T-cell (primary cell): ENCODE measurements around the gene ACD. TPM values are rescaled to one million over a fixed set of nuclear protein-coding genes. Genes with fewer than 3 reads are reported as not detected.

Experiments used
- ATAC-seq, 4 experiments: fragments of 200-7000 bp in 3 of 4; fragments of 150-1000 bp in 1 of 4; cut with Tn5 transposase; replicated peaks in 1 of 4; 1 replicate in 3 of 4; 2 replicates in 1 of 4; pipeline ENCODE4 v1.10.0; 2021; ENCODE audit warnings: moderate library complexity in 3 of 4, mild to moderate bottlenecking in 2 of 4, moderate number of reproducible peaks in 1 of 4
- CTCF ChIA-PET, 2 donors: fragments of 300-600 bp; sonication (Branson Sonifier 250); formaldehyde crosslinking; loops; one replicate each; lab custom pipeline; 2022; ENCODE audit warnings: antibody characterized with exemption in 2 of 2; lab: Charles Lee
- POLR2A ChIA-PET, 2 donors: fragments of 300-600 bp; sonication (Branson Sonifier 250); formaldehyde crosslinking; loops; one replicate each; lab custom pipeline; 2022; ENCODE audit warnings: antibody characterized with exemption in 2 of 2; lab: Charles Lee
- DNase-seq, 35 experiments: peaks; one replicate each; pipeline versions ENCODE4 v3.0.0 to v3.0.0-alpha.2; 2013 to 2023
- H3K27ac ChIP-seq: one replicate; pipeline ENCODE4 v1.5.1; 2013; ENCODE audit warnings: low read length
- H3K27me3 ChIP-seq, 2 experiments: replicated peaks in 1 of 2; 1 replicate in 1 of 2; 2 replicates in 1 of 2; pipeline versions ENCODE4 v1.6.1 to v1.7.0; 2013; ENCODE audit warnings: low read length in 1 of 2, mixed read lengths in 1 of 2; ENCODE audit not compliant: control insufficient read depth in 2 of 2, insufficient read depth in 2 of 2; ENCODE audit errors: extremely low read depth in 1 of 2
- H3K36me3 ChIP-seq, 2 donors: 1 replicate in 1 of 2; 2 replicates in 1 of 2; pipeline versions ENCODE4 v1.6.1 to v1.7.0; 2013; ENCODE audit warnings: low read length in 1 of 2; ENCODE audit not compliant: control insufficient read depth in 2 of 2, insufficient read depth in 1 of 2; ENCODE audit errors: extremely low read depth in 1 of 2
- H3K4me1 ChIP-seq, 2 experiments: 1 replicate in 1 of 2; 2 replicates in 1 of 2; pipeline versions ENCODE4 v1.6.1 to v1.7.0; 2013; ENCODE audit warnings: low read length in 2 of 2, mixed read lengths in 1 of 2; ENCODE audit not compliant: insufficient read depth in 2 of 2, control insufficient read depth in 1 of 2; ENCODE audit errors: extremely low read depth in 1 of 2
- H3K4me3 ChIP-seq, 2 donors: 1 replicate in 1 of 2; 2 replicates in 1 of 2; pipeline versions ENCODE4 v1.5.1 to v1.7.0; 2013; ENCODE audit warnings: mild to moderate bottlenecking in 2 of 2, low read length in 1 of 2, moderate library complexity in 1 of 2; ENCODE audit not compliant: control insufficient read depth in 1 of 2; ENCODE audit errors: extremely low read depth in 1 of 2
- H3K9me3 ChIP-seq: 2 replicates; pipeline ENCODE4 v1.7.0; 2013
- H3K27ac Mint-ChIP-seq, 2 donors: one replicate each; pipeline ENCODE4 v1.8.0; 2020 to 2021; ENCODE audit warnings: mild to moderate bottlenecking in 2 of 2, mixed read lengths in 2 of 2
- H3K27me3 Mint-ChIP-seq, 2 donors: one replicate each; pipeline ENCODE4 v1.8.0; 2021 to 2022; ENCODE audit warnings: mixed read lengths in 2 of 2
- H3K36me3 Mint-ChIP-seq: one replicate; pipeline ENCODE4 v1.8.0; 2021; ENCODE audit warnings: mixed read lengths
- H3K4me1 Mint-ChIP-seq, 3 donors: one replicate each; pipeline ENCODE4 v1.8.0; 2020 to 2022; ENCODE audit warnings: mixed read lengths in 3 of 3, mild to moderate bottlenecking in 1 of 3
- H3K4me3 Mint-ChIP-seq, 3 donors: one replicate each; pipeline ENCODE4 v1.8.0; 2020 to 2022; ENCODE audit warnings: mild to moderate bottlenecking in 3 of 3, mixed read lengths in 3 of 3, moderate library complexity in 3 of 3
- H3K9me3 Mint-ChIP-seq, 3 donors: one replicate each; pipeline ENCODE4 v1.8.0; 2020 to 2022; ENCODE audit warnings: mixed read lengths in 3 of 3
- WGBS: methylation state at CpG from one replicate; pipeline ENCODE4 v1.1.5; 2013; ENCODE audit warnings: missing lambda C conversion rate; ENCODE audit not compliant: insufficient coverage; 5-methylcytosine and 5-hydroxymethylcytosine counted together
- total RNA-seq, 35 experiments: library from RNA in 6 of 35; stranded (reverse) in 6 of 35; fragments of 120-200 nt in 1 of 35; gene quantifications; one replicate each; pipeline versions ENCODE4 v1.2.1 to v1.2.4 and lab custom pipeline; 2013 to 2026

ACD gene
- total RNA-seq, 5 donors from 2014 or later (not counting 1 experiment from before 2014, with no cell fraction given): 24.5 to 62.6 (median 53.6) TPM

- Histone ChIP-seq H3K4me1 (peaks cover 5 to 25% of the 10 kb centered on the region in 2 experiments), H3K9me3 (no peaks in the 10 kb centered on the region), H3K27ac (no peak overlapping the region), H3K27me3 (no peaks in the 10 kb centered on the region), H3K36me3 (peaks cover 16 to 49% of the 10 kb centered on the region in 2 donors), H3K4me3 (no peak overlapping the region)
- H3K27ac Mint-ChIP-seq: no peak overlapping the region
- POLR2A ChIA-PET: no interaction called here
- ATAC-seq (no peak), DNase-seq (no peak)
- H3K36me3 Mint-ChIP-seq: peaks cover 22% of the 10 kb centered on the region
- WGBS: 90% methylated on average over 7 of the region's 9 CpGs
- H3K9me3 Mint-ChIP-seq: no peaks in the 10 kb centered on the region
- H3K4me3 Mint-ChIP-seq: no peak overlapping the region
- H3K4me1 Mint-ChIP-seq: peaks cover 13 to 31% (median 25%) of the 10 kb centered on the region in 3 donors
- no peaks in the 10 kb centered on the region for H3K27me3 Mint-ChIP-seq
- CTCF ChIA-PET: interaction anchor here in 1 of 2 donors (0.6 to 1.2 kb wide), 2 partner anchors 13 to 1698 kb away, joined by 3 read pairs; no protein-coding TSS in a partner anchor
Observed at GRCh38 chr16:67656344-67657016, 3.6 kb downstream of the ACD start.

- H3K36me3 Mint-ChIP-seq: peaks cover 31% of the 10 kb centered on the region
- peak overlapping the region in 1 of 2 donors; percentile 60 for H3K27ac Mint-ChIP-seq
- Histone ChIP-seq H3K27ac (no peak overlapping the region), H3K36me3 (peaks cover 22 to 60% of the 10 kb centered on the region in 2 donors), H3K4me1 (peaks cover 5 to 19% of the 10 kb centered on the region in 2 experiments), H3K4me3 (no peak overlapping the region), H3K27me3 (no peaks in the 10 kb centered on the region), H3K9me3 (no peaks in the 10 kb centered on the region)
- H3K27me3 Mint-ChIP-seq: no peaks in the 10 kb centered on the region
- DNase-seq: no peak
- no peak overlapping the region for H3K4me3 Mint-ChIP-seq
- WGBS: 89% methylated on average over 4 of the region's 4 CpGs
- H3K4me1 Mint-ChIP-seq: peaks cover 8 to 32% (median 25%) of the 10 kb centered on the region in 3 donors
- no peaks in the 10 kb centered on the region for H3K9me3 Mint-ChIP-seq
- no peak for ATAC-seq
- CTCF ChIA-PET: interaction anchor here in 1 of 2 donors (1.2 kb wide), 1 partner anchor 14 kb away, joined by 3 read pairs; no protein-coding TSS in a partner anchor
- POLR2A ChIA-PET: no interaction called here
Observed at GRCh38 chr16:67655363-67655762, 4.7 kb downstream of the ACD start.

- peaks cover 26 to 69% of the 10 kb centered on the region in 2 donors for H3K36me3 ChIP-seq
- Mint-ChIP-seq H3K27ac (no peak overlapping the region), H3K4me1 (peaks cover 9 to 33% (median 24%) of the 10 kb centered on the region in 3 donors), H3K36me3 (peaks cover 38% of the 10 kb centered on the region), H3K27me3 (no peaks in the 10 kb centered on the region), H3K9me3 (no peaks in the 10 kb centered on the region), H3K4me3 (no peak overlapping the region)
- DNase-seq (no peak), ATAC-seq (no peak)
- CTCF ChIA-PET: no interaction called here
- H3K27me3 ChIP-seq: no peaks in the 10 kb centered on the region
- no peak overlapping the region for H3K27ac ChIP-seq
- peaks cover 5 to 15% of the 10 kb centered on the region in 2 experiments for H3K4me1 ChIP-seq
- 96% methylated on average over 30 of the region's 30 CpGs for WGBS
- no peak overlapping the region for H3K4me3 ChIP-seq
- POLR2A ChIA-PET: no interaction called here
- no peaks in the 10 kb centered on the region for H3K9me3 ChIP-seq
Observed at GRCh38 chr16:67654403-67654911, 5.6 kb downstream of the ACD start.

GRCh38 chr16:67653789-67654402 is 6.2 kb downstream of the ACD start:
- no peaks in the 10 kb centered on the region for H3K27me3 Mint-ChIP-seq
- H3K36me3 ChIP-seq: peaks cover 26 to 74% of the 10 kb centered on the region in 2 donors
- H3K4me3 Mint-ChIP-seq: no peak overlapping the region
- ChIA-PET POLR2A (no interaction called here), CTCF (no interaction called here)
- H3K4me3 ChIP-seq: no peak overlapping the region
- DNase-seq (no peak), ATAC-seq (no peak)
- peaks cover 2 to 10% of the 10 kb centered on the region in 2 experiments for H3K4me1 ChIP-seq
- no peak overlapping the region for H3K27ac ChIP-seq
- H3K4me1 Mint-ChIP-seq: peaks cover 5 to 28% (median 18%) of the 10 kb centered on the region in 3 donors
- peaks cover 38% of the 10 kb centered on the region for H3K36me3 Mint-ChIP-seq
- H3K27ac Mint-ChIP-seq: no peak overlapping the region
- no peaks in the 10 kb centered on the region for H3K9me3 Mint-ChIP-seq
- no peaks in the 10 kb centered on the region for H3K27me3 ChIP-seq
- no peaks in the 10 kb centered on the region for H3K9me3 ChIP-seq
- WGBS: 95% methylated on average over 22 of the region's 25 CpGs

- no peak overlapping the region for H3K27ac ChIP-seq
- no peaks in the 10 kb centered on the region for H3K9me3 ChIP-seq
- H3K4me3 Mint-ChIP-seq: no peak overlapping the region
- H3K27me3 ChIP-seq: no peaks in the 10 kb centered on the region
- CTCF ChIA-PET: no interaction called here
- peaks cover 38% of the 10 kb centered on the region for H3K36me3 Mint-ChIP-seq
- WGBS: 97% methylated on average over 43 of the region's 68 CpGs
- DNase-seq (no peak), ATAC-seq (no peak)
- peaks cover 26 to 79% of the 10 kb centered on the region in 2 donors for H3K36me3 ChIP-seq
- no peak overlapping the region for H3K4me3 ChIP-seq
- peaks cover 0 to 3% of the 10 kb centered on the region in 2 experiments for H3K4me1 ChIP-seq
- POLR2A ChIA-PET: no interaction called here
- no peak overlapping the region for H3K27ac Mint-ChIP-seq
- H3K27me3 Mint-ChIP-seq: no peaks in the 10 kb centered on the region
- peaks cover 1 to 24% (median 14%) of the 10 kb centered on the region in 3 donors for H3K4me1 Mint-ChIP-seq
- no peaks in the 10 kb centered on the region for H3K9me3 Mint-ChIP-seq
Observed at GRCh38 chr16:67653128-67653788, 6.8 kb downstream of the ACD start.

- 93% methylated on average over 50 of the region's 59 CpGs for WGBS
- H3K27ac ChIP-seq: no peak overlapping the region
- ATAC-seq (peak in 1 of 4 experiments; percentile 17), DNase-seq (no peak)
- Mint-ChIP-seq H3K9me3 (no peaks in the 10 kb centered on the region), H3K36me3 (peaks cover 38% of the 10 kb centered on the region), H3K4me3 (no peak overlapping the region), H3K4me1 (peaks cover 1 to 18% (median 14%) of the 10 kb centered on the region in 3 donors), H3K27ac (peak overlapping the region in 1 of 2 donors; percentile 71), H3K27me3 (no peaks in the 10 kb centered on the region)
- H3K4me3 ChIP-seq: no peak overlapping the region
- ChIA-PET POLR2A (no interaction called here), CTCF (no interaction called here)
- H3K27me3 ChIP-seq: no peaks in the 10 kb centered on the region
- H3K9me3 ChIP-seq: no peaks in the 10 kb centered on the region
- peaks cover 26 to 82% of the 10 kb centered on the region in 2 donors for H3K36me3 ChIP-seq
- H3K4me1 ChIP-seq: no peaks in the 10 kb centered on the region
Observed at GRCh38 chr16:67652578-67653127, 7.4 kb downstream of the ACD start.
